SKM-1 (cell line): ENCODE data around the gene STK35.

Source experiments
- DNase-seq: peaks from one replicate; lab custom pipeline; 2025; ENCODE audit not compliant: unreplicated experiment; lab: John Stamatoyannopoulos, UW

The STK35 gene

DNA sequence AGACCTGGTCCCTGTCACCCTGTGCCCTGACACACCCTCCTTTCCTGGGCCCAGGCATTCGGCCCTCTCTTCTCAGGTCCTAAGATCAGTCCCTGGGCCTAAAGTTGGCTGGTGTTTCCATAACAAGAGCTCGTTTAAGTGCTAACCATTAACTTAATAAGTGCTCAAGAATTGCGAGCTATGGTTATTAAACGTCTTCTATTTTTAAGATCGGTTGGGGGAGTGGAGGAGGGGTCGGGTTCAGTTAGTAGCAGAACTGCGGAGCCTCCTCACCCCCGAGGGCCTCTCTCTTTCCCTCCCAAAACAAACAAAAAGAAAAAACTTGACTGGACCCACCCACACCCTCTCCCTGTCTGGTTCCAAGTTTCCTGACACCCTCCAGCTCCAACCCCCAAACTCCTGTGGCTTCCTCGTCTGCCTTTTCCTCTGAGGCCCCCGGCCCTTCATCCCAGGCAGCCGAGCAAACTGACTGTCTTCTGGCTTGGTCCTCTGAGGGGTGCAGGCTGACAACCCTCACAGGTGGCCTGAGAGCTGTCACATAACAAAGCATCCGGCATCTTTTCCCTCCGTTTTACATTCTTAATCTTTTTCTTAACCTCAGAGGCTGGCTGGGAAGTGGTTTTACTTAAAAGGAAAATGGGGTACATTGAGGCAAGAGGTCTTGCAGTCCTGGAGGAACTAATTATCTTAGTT lies 2.0 kb downstream of the STK35 start:
- no peak for DNase-seq

DNA sequence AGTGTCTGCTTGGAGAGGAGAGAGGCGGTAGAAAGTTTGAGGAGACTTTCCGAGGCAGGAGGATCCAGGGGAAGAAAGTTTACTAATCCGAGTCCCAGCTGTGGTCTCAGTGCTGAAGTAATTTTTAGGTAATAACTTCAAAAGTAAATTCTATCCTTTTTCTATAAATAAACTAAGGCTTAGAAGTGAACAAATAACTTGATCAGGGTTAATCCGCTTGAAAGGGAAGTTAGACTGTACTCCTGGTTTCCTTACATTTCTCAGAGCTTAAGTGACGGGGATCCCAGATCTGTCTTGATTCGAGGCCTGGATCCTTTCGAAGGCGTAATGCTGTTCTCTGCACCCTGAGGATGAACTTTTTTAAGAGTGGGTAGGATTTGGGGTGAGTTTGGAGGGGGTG lies 2.6 kb downstream of the STK35 start:
- no peak for DNase-seq

DNA sequence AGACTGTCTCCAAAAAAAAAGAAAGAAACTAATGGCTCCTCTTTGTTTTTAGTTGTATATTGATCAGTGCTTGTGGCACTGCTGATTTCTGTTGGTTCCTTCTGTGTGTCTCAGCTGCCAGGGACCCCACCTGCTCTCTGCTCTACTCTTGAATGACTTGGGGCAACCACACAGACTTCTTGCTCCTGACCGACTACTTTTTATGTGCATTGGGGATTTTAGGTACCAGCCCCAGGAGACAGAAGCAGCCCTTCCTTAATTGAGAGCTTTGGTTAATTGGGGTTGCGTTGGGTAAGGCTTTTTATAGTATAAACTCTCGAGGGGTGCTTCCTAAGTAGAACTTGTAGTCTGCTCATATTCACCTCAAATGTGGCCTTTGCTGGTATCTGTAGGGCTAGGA lies 6.9 kb downstream of the STK35 start:
- DNase-seq: no peak

DNA sequence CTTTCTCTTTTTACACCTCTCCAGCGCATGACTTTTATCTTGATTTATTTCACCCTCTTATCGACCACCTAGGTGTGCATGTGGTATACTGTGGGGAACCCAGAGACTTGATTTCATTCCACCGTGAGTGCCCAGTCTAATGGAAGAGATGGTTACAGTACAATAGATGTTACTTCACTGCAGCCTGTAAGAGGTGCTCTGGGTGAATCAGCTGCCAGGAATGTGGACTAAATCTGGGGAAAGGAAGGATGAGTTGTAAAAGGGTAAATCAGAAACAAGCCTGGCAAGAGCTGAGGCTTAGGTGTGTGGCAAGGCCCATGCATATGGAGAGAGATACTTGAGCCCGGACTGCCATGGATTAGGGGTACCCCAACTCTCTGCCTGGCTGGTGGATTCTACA lies 7.4 kb downstream of the STK35 start:
- DNase-seq: no peak

GRCh38 chr20:2109425-2110210 lies 8.0 kb downstream of the STK35 start:
- no peak for DNase-seq

DNA sequence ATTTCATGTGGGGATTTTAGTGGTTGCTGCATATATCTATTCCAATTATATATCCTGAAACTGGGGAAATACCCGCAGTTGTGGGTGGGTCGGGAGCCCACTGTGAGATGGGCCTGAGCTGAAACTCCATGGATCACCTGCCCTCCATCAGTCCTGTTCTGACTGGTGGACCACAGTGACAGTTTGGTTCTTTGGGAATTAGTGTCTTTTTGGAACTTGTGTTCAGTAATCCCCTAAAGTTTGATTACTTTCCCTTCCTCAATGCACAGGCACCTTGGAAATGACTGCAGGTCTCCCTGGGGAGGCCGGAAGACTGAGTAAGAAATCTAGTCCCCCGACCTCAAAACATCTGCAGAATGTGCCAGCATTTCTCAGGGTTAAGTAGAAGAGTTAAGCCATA lies 11.3 kb downstream of the STK35 start:
- no peak for DNase-seq

- DNase-seq: no peak
Measured at GRCh38 chr20:2114127-2114959, 12.7 kb downstream of the STK35 start.

DNA sequence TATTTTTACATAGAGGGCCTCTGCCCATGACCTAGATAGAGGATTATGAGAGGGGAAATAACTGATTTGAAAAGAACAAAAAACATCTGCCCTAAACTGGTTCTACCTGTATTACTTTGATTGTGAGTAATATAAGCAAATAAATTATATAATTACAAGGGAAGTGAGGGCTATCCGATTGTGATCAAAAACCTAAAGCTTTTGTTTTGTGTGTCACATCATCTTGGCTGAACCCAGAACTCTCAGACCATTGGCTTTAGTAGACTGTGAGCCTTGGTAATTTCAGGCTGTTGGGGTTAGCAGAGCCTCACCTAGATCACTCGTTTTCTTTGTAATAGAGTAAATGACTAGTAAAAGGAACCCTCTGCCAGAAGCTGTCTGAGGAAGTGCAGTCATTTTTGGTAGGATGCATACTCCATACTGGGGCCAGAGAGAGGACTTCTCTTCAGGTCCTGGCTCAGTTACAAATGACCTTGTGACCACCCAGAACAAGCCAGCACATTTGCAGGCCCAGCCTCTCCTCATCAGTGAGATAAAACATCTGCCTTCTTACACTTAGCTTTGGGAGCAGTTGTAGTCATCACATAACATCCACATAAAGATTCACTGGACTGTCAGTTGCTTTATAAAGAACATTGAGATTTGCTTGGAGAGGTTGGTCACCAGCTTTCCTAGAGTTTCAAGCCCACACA lies 13.5 kb downstream of the STK35 start:
- no peak for DNase-seq

DNA sequence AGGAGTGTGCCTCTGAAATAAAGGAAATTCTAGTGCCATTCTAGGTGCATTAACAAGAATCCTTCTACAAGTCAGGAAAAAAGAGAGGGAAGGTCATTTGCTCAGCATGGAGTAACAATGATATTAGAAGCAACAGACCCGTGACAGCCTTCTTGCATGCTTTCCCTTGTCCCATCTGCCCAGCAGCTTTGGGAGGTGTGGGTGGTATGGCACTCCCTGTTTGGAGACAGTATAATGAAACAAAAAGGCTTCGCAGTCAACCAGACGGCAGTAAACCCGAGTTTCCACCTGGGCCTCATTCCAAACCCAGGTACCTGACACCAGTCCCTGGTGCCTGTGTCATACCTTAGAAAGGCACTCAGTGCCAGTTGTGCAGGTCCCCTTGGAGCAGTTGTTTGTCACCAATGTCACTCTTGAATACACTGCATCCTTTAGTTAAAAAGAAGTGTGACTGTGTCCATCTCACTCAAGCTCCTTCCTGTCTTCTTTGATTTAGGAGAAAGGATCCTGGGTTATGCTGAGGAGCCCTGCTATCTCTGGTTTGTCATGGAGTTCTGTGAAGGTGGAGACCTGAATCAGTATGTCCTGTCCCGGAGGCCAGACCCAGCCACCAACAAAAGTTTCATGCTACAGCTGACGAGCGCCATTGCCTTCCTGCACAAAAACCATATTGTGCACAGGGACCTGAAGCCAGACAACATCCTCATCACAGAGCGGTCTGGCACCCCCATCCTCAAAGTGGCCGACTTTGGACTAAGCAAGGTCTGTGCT lies 14.7 kb downstream of the STK35 start:
- DNase-seq: no peak

DNA sequence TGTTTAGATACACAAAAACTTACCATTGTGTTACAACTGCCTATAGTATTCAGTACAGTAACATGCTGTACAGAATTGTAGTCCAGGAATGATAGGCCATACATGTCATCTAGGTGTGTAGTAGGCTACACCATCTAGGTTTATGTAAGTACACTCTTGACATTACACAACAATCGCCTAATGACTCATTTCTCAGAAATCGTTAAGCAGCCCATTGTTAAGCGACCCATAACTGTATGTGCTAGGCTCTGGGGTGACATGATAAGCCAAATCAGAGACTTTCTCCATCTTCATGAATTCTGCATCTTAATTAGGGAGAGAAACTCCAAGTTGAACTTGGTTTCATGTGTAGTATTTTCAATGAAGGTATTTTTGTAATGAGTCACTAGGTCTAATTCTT lies 17.2 kb downstream of the STK35 start:
- no peak for DNase-seq

GRCh38 chr20:2122936-2123335 lies 21.3 kb downstream of the STK35 start:
- DNase-seq: no peak

- no peak for DNase-seq
Measured at GRCh38 chr20:2123720-2124119, 22.1 kb downstream of the STK35 start.

DNA sequence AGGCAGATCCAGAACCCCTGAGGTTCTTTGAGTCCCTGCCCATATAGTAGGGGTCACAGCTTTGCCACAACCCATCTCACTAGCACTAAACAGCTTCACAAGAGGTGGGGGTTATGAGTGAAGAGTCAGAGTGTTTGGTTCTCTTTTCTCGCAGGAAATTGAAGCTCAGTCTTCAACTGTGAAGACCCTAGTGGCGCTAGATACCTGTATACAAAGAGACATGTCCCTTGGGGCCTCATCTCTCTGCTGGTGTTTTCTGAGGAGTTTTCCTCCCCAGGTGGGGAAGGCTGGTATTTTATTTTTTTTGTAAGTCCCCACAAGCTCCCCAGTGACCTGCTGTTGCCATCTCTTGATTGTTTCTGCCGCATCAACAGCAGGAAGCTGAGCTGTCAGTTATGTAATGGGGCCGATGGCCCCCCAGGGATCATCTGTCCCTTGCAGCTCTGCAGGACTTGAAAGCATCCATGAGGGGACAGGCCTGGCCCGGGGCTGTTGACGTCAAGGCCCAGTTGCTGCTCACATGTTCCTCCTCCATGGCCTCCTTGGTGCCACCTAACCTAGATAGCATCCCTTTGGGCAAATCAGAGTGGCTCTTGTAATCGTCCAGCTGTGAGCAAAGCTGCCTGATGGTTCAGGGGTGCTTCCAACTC lies 23.1 kb downstream of the STK35 start:
- no peak for DNase-seq

GRCh38 chr20:2125474-2126112 lies 24.0 kb downstream of the STK35 start:
- no peak for DNase-seq

GRCh38 chr20:2127238-2127637 lies 25.6 kb downstream of the STK35 start:
- no peak for DNase-seq

DNA sequence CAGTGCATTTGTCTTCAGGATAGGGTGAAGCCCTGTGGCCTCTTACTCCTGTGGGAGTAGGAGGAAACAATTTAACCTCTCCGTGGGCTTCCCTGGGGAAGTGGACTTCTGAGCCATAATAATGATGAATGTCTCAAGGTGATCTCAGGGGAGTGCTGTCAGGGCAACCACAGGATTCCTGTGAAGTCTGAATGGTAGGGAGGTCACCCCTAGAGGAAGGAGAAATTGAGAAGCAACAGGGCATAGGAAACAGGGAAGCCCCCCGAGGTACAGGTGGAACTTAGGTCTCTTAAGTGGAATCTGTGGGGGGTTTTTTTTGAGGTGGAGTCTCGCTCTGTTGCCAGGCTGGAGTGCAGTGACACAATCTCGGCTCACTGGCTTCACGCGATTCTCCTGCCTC lies 26.9 kb downstream of the STK35 start:
- DNase-seq: no peak

DNA sequence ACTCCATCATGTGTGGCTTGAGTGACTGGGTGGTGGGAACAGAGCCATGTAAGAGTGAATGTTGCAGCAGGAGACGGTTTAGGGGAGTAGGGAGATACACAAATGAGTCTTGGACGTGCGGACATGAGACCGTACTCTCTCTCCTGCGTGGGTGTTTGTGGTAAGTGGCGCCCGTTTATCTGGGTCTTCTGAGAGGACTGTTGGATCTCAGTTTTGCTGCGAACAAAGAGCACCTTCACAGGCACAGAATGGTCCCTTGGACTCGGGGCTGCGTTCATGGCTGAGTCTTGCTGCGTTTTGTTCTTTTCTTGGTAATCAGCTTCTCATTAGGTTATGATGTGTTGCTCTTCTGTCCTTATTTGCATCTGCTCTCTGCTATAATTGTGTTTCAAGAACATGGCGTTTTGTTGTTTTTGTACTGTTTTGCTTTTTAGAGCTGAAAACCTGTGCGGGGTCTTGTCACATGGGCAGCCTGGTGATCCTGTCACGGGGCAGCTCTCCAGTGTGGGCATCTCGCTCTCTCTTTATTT lies 28.5 kb downstream of the STK35 start:
- no peak for DNase-seq

- no peak for DNase-seq
Measured at GRCh38 chr20:2130683-2131082, 29.1 kb downstream of the STK35 start.

- no peak for DNase-seq
Measured at GRCh38 chr20:2131366-2131765, 29.7 kb downstream of the STK35 start.
